Activated naive CD8-positive, alpha-beta T cell treated with anti-CD3 and anti-CD28 coated beads, Interleukin-2, amount 10 ng/mL, durations not matched to agents 7 days and 5 days (primary cell): ENCODE data around the gene TRDMT1. TPM values are rescaled to one million over a fixed set of nuclear protein-coding genes. Genes with fewer than 3 reads are reported as not detected.

Experiments used
- ATAC-seq: fragments of 150-1000 bp; cut with Tn5 transposase; one replicate; pipeline ENCODE4 v1.10.0; 2021; ENCODE audit warnings: low read depth, moderate library complexity
- POLR2A ChIA-PET: fragments of 350-600 bp; sonication (Branson Sonifier 250); formaldehyde crosslinking; loops from one replicate; lab custom pipeline; 2021; ENCODE audit warnings: antibody characterized with exemption; lab: Charles Lee
- DNase-seq: peaks from one replicate; pipeline ENCODE4 v3.0.0; 2021
- H3K27ac Mint-ChIP-seq: one replicate; pipeline ENCODE4 v1.8.0; 2022; ENCODE audit warnings: mild to moderate bottlenecking, mixed read lengths
- H3K27me3 Mint-ChIP-seq: one replicate; pipeline ENCODE4 v1.8.0; 2022; ENCODE audit warnings: mild to moderate bottlenecking, moderate library complexity, mixed read lengths
- H3K36me3 Mint-ChIP-seq: one replicate; pipeline ENCODE4 v1.8.0; 2021; ENCODE audit warnings: mild to moderate bottlenecking, mixed read lengths
- H3K4me1 Mint-ChIP-seq: one replicate; pipeline ENCODE4 v1.8.0; 2021; ENCODE audit warnings: mixed read lengths
- H3K4me3 Mint-ChIP-seq: one replicate; pipeline ENCODE4 v1.8.0; 2022; ENCODE audit warnings: mild to moderate bottlenecking, moderate library complexity, mixed read lengths
- H3K9me3 Mint-ChIP-seq: one replicate; pipeline ENCODE4 v1.8.0; 2021; ENCODE audit warnings: mixed read lengths
- total RNA-seq, 2 experiments: library from RNA; stranded (reverse); gene quantifications; one replicate each; pipeline ENCODE4 v1.2.3, GENCODE V29; 2021

The TRDMT1 gene
- total RNA-seq, 2 experiments from 2014 or later: 15.3 to 17.1 TPM

- Mint-ChIP-seq H3K4me1 (peaks cover 36% of the 10 kb centered on the region), H3K36me3 (peaks cover 43% of the 10 kb centered on the region), H3K27me3 (no peaks in the 10 kb centered on the region), H3K27ac (no peak overlapping the region), H3K9me3 (no peaks in the 10 kb centered on the region), H3K4me3 (no peak overlapping the region)
- DNase-seq (no peak), ATAC-seq (no peak)
- POLR2A ChIA-PET: interaction anchor here (1.2 to 1.9 kb wide), 2 partner anchors 8 to 37 kb away, joined by 5 to 7 read pairs; partner anchors contain the start of gene TRDMT1
Measured at GRCh38 chr10:17237915-17238444, 36.5 kb upstream of the TRDMT1 start.

- Mint-ChIP-seq H3K4me1 (peaks cover 39% of the 10 kb centered on the region), H3K27ac (no peak overlapping the region), H3K27me3 (no peaks in the 10 kb centered on the region), H3K36me3 (peaks cover 48% of the 10 kb centered on the region), H3K4me3 (no peak overlapping the region), H3K9me3 (no peaks in the 10 kb centered on the region)
- ATAC-seq: no peak
- DNase-seq: no peak
- POLR2A ChIA-PET: interaction anchor here (1.2 to 1.9 kb wide), 2 partner anchors 7 to 36 kb away, joined by 5 to 7 read pairs; partner anchors contain the start of gene TRDMT1
Measured at GRCh38 chr10:17237149-17237527, 35.7 kb upstream of the TRDMT1 start.

GRCh38 chr10:17236468-17237148, 35.1 kb upstream of the TRDMT1 start:
- peak overlapping the region; percentile 70 for H3K27ac Mint-ChIP-seq
- no peaks in the 10 kb centered on the region for H3K27me3 Mint-ChIP-seq
- peaks cover 40% of the 10 kb centered on the region for H3K4me1 Mint-ChIP-seq
- H3K36me3 Mint-ChIP-seq: peaks cover 52% of the 10 kb centered on the region
- no peaks in the 10 kb centered on the region for H3K9me3 Mint-ChIP-seq
- H3K4me3 Mint-ChIP-seq: no peak overlapping the region
- POLR2A ChIA-PET: interaction anchor here (1.9 kb wide), 1 partner anchor 36 kb away, joined by 7 read pairs; the partner anchor contains the start of gene TRDMT1
- no peak for DNase-seq
- ATAC-seq: no peak

GRCh38 chr10:17235136-17235535, 33.7 kb upstream of the TRDMT1 start:
- Mint-ChIP-seq H3K4me1 (peaks cover 47% of the 10 kb centered on the region), H3K27me3 (no peaks in the 10 kb centered on the region), H3K4me3 (peak overlapping the region; percentile 4), H3K36me3 (peaks cover 63% of the 10 kb centered on the region), H3K27ac (no peak overlapping the region), H3K9me3 (no peaks in the 10 kb centered on the region)
- POLR2A ChIA-PET: interaction anchor here (1.2 kb wide), 1 partner anchor 34 kb away, joined by 3 read pairs; no protein-coding TSS in a partner anchor
- DNase-seq: no peak
- no peak for ATAC-seq

GRCh38 chr10:17234431-17234945, 33.0 kb upstream of the TRDMT1 start:
- ATAC-seq: no peak
- Mint-ChIP-seq H3K4me3 (peak overlapping the region; percentile 45), H3K4me1 (peaks cover 44% of the 10 kb centered on the region), H3K36me3 (peaks cover 61% of the 10 kb centered on the region), H3K27ac (peak overlapping the region; percentile 44), H3K9me3 (no peaks in the 10 kb centered on the region), H3K27me3 (no peaks in the 10 kb centered on the region)
- no peak for DNase-seq
- POLR2A ChIA-PET: interaction anchor here (1.2 kb wide), 1 partner anchor 34 kb away, joined by 3 read pairs; no protein-coding TSS in a partner anchor

GRCh38 chr10:17233286-17233991, 32.0 kb upstream of the TRDMT1 start:
- Mint-ChIP-seq H3K27ac (no peak overlapping the region), H3K36me3 (peaks cover 61% of the 10 kb centered on the region), H3K9me3 (no peaks in the 10 kb centered on the region), H3K4me3 (peak overlapping the region; percentile 42), H3K4me1 (peaks cover 44% of the 10 kb centered on the region), H3K27me3 (no peaks in the 10 kb centered on the region)
- DNase-seq (no peak), ATAC-seq (no peak)
- POLR2A ChIA-PET: interaction anchor here (0.6 to 1.8 kb wide), 3 partner anchors 28 to 416 kb away, joined by 3 to 6 read pairs (median 3); partner anchors contain the start of gene RSU1

GRCh38 chr10:17232276-17232960, 30.9 kb upstream of the TRDMT1 start:
- peak overlapping the region; percentile 91 for H3K4me3 Mint-ChIP-seq
- ATAC-seq (no peak), DNase-seq (no peak)

GRCh38 chr10:17231788-17232187, 30.3 kb upstream of the TRDMT1 start:
- no peaks in the 10 kb centered on the region for H3K27me3 Mint-ChIP-seq
- no peak for DNase-seq
- H3K4me3 Mint-ChIP-seq: peak overlapping the region; percentile 91
- peak overlapping the region; percentile 94 for H3K27ac Mint-ChIP-seq
- no peak for ATAC-seq
- H3K9me3 Mint-ChIP-seq: no peaks in the 10 kb centered on the region
- H3K36me3 Mint-ChIP-seq: peaks cover 57% of the 10 kb centered on the region
- peaks cover 51% of the 10 kb centered on the region for H3K4me1 Mint-ChIP-seq
- POLR2A ChIA-PET: interaction anchor here (0.9 to 8.4 kb wide), 4 partner anchors 16 to 208 kb away, joined by 4 to 337 read pairs (median 78); partner anchors contain the start of gene TRDMT1

More at GRCh38 chr10:17232276-17232960, 30.9 kb upstream of the TRDMT1 start:
- peaks cover 57% of the 10 kb centered on the region for H3K36me3 Mint-ChIP-seq
- peak overlapping the region; percentile 34 for H3K27ac Mint-ChIP-seq
- H3K27me3 Mint-ChIP-seq: no peaks in the 10 kb centered on the region
- no peaks in the 10 kb centered on the region for H3K9me3 Mint-ChIP-seq
- peaks cover 45% of the 10 kb centered on the region for H3K4me1 Mint-ChIP-seq
- POLR2A ChIA-PET: interaction anchor here (0.9 to 8.4 kb wide), 4 partner anchors 17 to 226 kb away, joined by 3 to 118 read pairs (median 5); no protein-coding TSS in a partner anchor

GRCh38 chr10:17229967-17230682, 28.7 kb upstream of the TRDMT1 start:
- ATAC-seq (peak; percentile 51), DNase-seq (peak; percentile 92)
- Mint-ChIP-seq H3K4me3 (peak overlapping the region; percentile 91), H3K27me3 (no peaks in the 10 kb centered on the region), H3K4me1 (peaks cover 52% of the 10 kb centered on the region), H3K36me3 (peaks cover 45% of the 10 kb centered on the region), H3K27ac (peak overlapping the region; percentile 94), H3K9me3 (no peaks in the 10 kb centered on the region)
- POLR2A ChIA-PET: interaction anchor here (0.5 to 8.4 kb wide), 37 partner anchors 8 to 793 kb away, joined by 3 to 337 read pairs (median 5); partner anchors contain the start of genes PTER, RSU1, STAM and TRDMT1

GRCh38 chr10:17229717-17229966, 28.2 kb upstream of the TRDMT1 start:
- POLR2A ChIA-PET: interaction anchor here (0.7 to 8.4 kb wide), 33 partner anchors 8 to 792 kb away, joined by 3 to 337 read pairs (median 5); partner anchors contain the start of genes PTER, RSU1, STAM and TRDMT1
- Mint-ChIP-seq H3K4me1 (peaks cover 51% of the 10 kb centered on the region), H3K36me3 (peaks cover 44% of the 10 kb centered on the region), H3K9me3 (no peaks in the 10 kb centered on the region), H3K27ac (peak overlapping the region; percentile 94), H3K4me3 (peak overlapping the region; percentile 91), H3K27me3 (no peaks in the 10 kb centered on the region)
- ATAC-seq (no peak), DNase-seq (no peak)

- Mint-ChIP-seq H3K27ac (peak overlapping the region; percentile 94), H3K4me3 (peak overlapping the region; percentile 91), H3K27me3 (no peaks in the 10 kb centered on the region), H3K9me3 (no peaks in the 10 kb centered on the region), H3K4me1 (peaks cover 46% of the 10 kb centered on the region), H3K36me3 (peaks cover 39% of the 10 kb centered on the region)
- POLR2A ChIA-PET: interaction anchor here (0.9 to 8.4 kb wide), 29 partner anchors 9 to 792 kb away, joined by 3 to 337 read pairs (median 7); partner anchors contain the start of genes PTER, RSU1, STAM and TRDMT1
- DNase-seq (peak; percentile 84), ATAC-seq (peak; percentile 44)
Measured at GRCh38 chr10:17229016-17229716, 27.7 kb upstream of the TRDMT1 start.
